SK-N-SH (cell line): Measurements from ENCODE around the gene TRIM66.

Source experiments
- CTCF ChIP-seq: fragments of 200-600 bp; sonication (generic); IDR thresholded peaks from 2 replicates; pipeline ENCODE4 v1.6.1; 2017; ENCODE audit warnings: antibody characterized with exemption, mild to moderate bottlenecking, moderate library complexity
- ELF1 ChIP-seq: IDR thresholded peaks from 2 replicates; pipeline ENCODE4 v1.4.0; 2012
- EP300 ChIP-seq, 2 experiments: IDR thresholded peaks; 2 replicates each; pipeline versions ENCODE4 v1.4.0 to v1.6.1; 2012; ENCODE audit warnings: borderline replicate concordance in 1 of 2, low read depth in 1 of 2, low read length in 1 of 2
- FOSL2 ChIP-seq: IDR thresholded peaks from 2 replicates; pipeline ENCODE4 v1.4.0; 2012; ENCODE audit warnings: low read depth, mild to moderate bottlenecking, moderate library complexity, borderline replicate concordance
- POLR2AphosphoS5 ChIP-seq: IDR thresholded peaks from 2 replicates; pipeline ENCODE4 v1.6.1; 2012; ENCODE audit warnings: low read depth, low read length
- RAD21 ChIP-seq: IDR thresholded peaks from 2 replicates; pipeline ENCODE4 v1.6.1; 2012; ENCODE audit warnings: mild to moderate bottlenecking, low read length
- RFX5 ChIP-seq: IDR thresholded peaks from 2 replicates; pipeline ENCODE4 v1.6.1; 2012; ENCODE audit warnings: mild to moderate bottlenecking, improper control_type of control experiment, low read length
- TCF12 ChIP-seq: IDR thresholded peaks from 2 replicates; pipeline ENCODE4 v1.4.0; 2012
- YY1 ChIP-seq: IDR thresholded peaks from 2 replicates; pipeline ENCODE4 v1.4.0; 2012; ENCODE audit warnings: low read depth, mild to moderate bottlenecking
- TF ChIP-seq, protein P1 (sequence below): IDR thresholded peaks from 2 replicates; pipeline ENCODE4; 2012

GRCh38 chr11:8598506-8598905 lies 84.0 kb downstream of the TRIM66 start:
- TF ChIP-seq RFX5, result no peak
- no peak for TF ChIP-seq CTCF
- TF ChIP-seq, protein P1, sequence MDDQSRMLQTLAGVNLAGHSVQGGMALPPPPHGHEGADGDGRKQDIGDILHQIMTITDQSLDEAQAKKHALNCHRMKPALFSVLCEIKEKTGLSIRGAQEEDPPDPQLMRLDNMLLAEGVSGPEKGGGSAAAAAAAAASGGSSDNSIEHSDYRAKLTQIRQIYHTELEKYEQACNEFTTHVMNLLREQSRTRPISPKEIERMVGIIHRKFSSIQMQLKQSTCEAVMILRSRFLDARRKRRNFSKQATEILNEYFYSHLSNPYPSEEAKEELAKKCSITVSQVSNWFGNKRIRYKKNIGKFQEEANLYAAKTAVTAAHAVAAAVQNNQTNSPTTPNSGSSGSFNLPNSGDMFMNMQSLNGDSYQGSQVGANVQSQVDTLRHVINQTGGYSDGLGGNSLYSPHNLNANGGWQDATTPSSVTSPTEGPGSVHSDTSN, result no peak
- TF ChIP-seq POLR2AphosphoS5, result no peak
- TF ChIP-seq ELF1, result no peak
- TF ChIP-seq TCF12, result no peak
- no peak for TF ChIP-seq EP300 (IDR thresholded peaks at IDR 0.05; ENCODE audit: borderline replicate concordance in 1 of 2, low read depth in 1 of 2, low read length in 1 of 2)
- TF ChIP-seq FOSL2, result no peak
- TF ChIP-seq RAD21, result no peak
- TF ChIP-seq YY1, result no peak
